CD4-positive, alpha-beta T cell treated with Interleukin-12 subunit alpha and Interleukin-12 subunit beta, for 1 hour (primary cell): Measurements from ENCODE around the gene TMEM45A.
"Not testable (repeated sequence)": the region's sequence is repeated elsewhere in the genome, so short reads cannot be mapped to it uniquely, and the experiment has no call there.

Source experiments
- DNase-seq: peaks from one replicate; pipeline ENCODE4 v3.0.0-alpha.2; 2020

The TMEM45A gene

GRCh38 chr3:100492059-100493006, at the start of gene TMEM45A:
Gene TMEM45A, plus strand, starts transcription at chr3:100492619. Its CDS starts 62,593 bp downstream, at chr3:100555212.
- peak; percentile 81 for DNase-seq

- no peak for DNase-seq
Observed at GRCh38 chr3:100443690-100444089, 48.7 kb upstream of the TMEM45A start.

GRCh38 chr3:100447067-100447466, 45.4 kb upstream of the TMEM45A start:
- not testable (repeated sequence) for DNase-seq

GRCh38 chr3:100448079-100448478, 44.3 kb upstream of the TMEM45A start:
- no peak for DNase-seq

- DNase-seq = no peak
Observed at GRCh38 chr3:100449214-100449613, 43.2 kb upstream of the TMEM45A start.

GRCh38 chr3:100454677-100455076, 37.7 kb upstream of the TMEM45A start:
- no peak for DNase-seq

GRCh38 chr3:100455841-100456550, 36.4 kb upstream of the TMEM45A start:
- no peak for DNase-seq

GRCh38 chr3:100456745-100457144, 35.7 kb upstream of the TMEM45A start:
- no peak for DNase-seq

- DNase-seq = no peak
Observed at GRCh38 chr3:100457811-100458210, 34.6 kb upstream of the TMEM45A start.

GRCh38 chr3:100458814-100459213, 33.6 kb upstream of the TMEM45A start:
- DNase-seq = no peak

GRCh38 chr3:100463002-100463401, 29.4 kb upstream of the TMEM45A start:
- DNase-seq = peak; percentile 32

GRCh38 chr3:100463646-100464155, 28.7 kb upstream of the TMEM45A start:
- DNase-seq = no peak

GRCh38 chr3:100465892-100466777, 26.3 kb upstream of the TMEM45A start:
- DNase-seq = no peak

GRCh38 chr3:100467133-100467532, 25.3 kb upstream of the TMEM45A start:
- no peak for DNase-seq

- no peak for DNase-seq
Observed at GRCh38 chr3:100468676-100469075, 23.7 kb upstream of the TMEM45A start.

- DNase-seq = no peak
Observed at GRCh38 chr3:100470951-100471350, 21.5 kb upstream of the TMEM45A start.

GRCh38 chr3:100471444-100471843, 21.0 kb upstream of the TMEM45A start:
- no peak for DNase-seq

GRCh38 chr3:100477851-100478360, 14.5 kb upstream of the TMEM45A start:
- DNase-seq = not testable (repeated sequence)

GRCh38 chr3:100478521-100478920, 13.9 kb upstream of the TMEM45A start:
- DNase-seq = not testable (repeated sequence)

GRCh38 chr3:100480081-100480480, 12.3 kb upstream of the TMEM45A start:
- DNase-seq = no peak

GRCh38 chr3:100482176-100482575, 10.2 kb upstream of the TMEM45A start:
- DNase-seq = no peak

GRCh38 chr3:100483529-100483928, 8.9 kb upstream of the TMEM45A start:
- no peak for DNase-seq
